Epithelial cell of esophagus (primary cell): ENCODE measurements around the gene RDH5.

Source experiments
- DNase-seq: peaks from one replicate; pipeline ENCODE4 v3.0.0; 2010; ENCODE audit warnings: low read depth
- H3K4me3 ChIP-seq: 2 replicates; pipeline ENCODE4 v1.5.1; 2011; ENCODE audit warnings: mild to moderate bottlenecking, low read length, control low read depth
- CTCF ChIP-seq: IDR thresholded peaks from 2 replicates; pipeline ENCODE4 v1.5.1; 2011; ENCODE audit warnings: low read depth, mild to moderate bottlenecking, low read length, control low read depth, inconsistent platforms; ENCODE audit not compliant: insufficient read depth; ENCODE audit errors: missing control alignments

The RDH5 gene

GRCh38 chr12:55717011-55718007 lies 2.9 kb upstream of the RDH5 start:
- peak; percentile 66 for DNase-seq
- H3K4me3 ChIP-seq = peak overlapping the region; percentile 88
- TF ChIP-seq CTCF = no peak

GRCh38 chr12:55718015-55718414 lies 2.2 kb upstream of the RDH5 start:
- DNase-seq = no peak
- no peak for TF ChIP-seq CTCF
- H3K4me3 ChIP-seq = no peak overlapping the region

GRCh38 chr12:55718624-55719275 lies 1.4 kb upstream of the RDH5 start:
- no peak overlapping the region for H3K4me3 ChIP-seq
- no peak for DNase-seq

GRCh38 chr12:55719371-55719770 lies 822 bp upstream of the RDH5 start:
- TF ChIP-seq CTCF = no peak
- H3K4me3 ChIP-seq = no peak overlapping the region
- no peak for DNase-seq

More at GRCh38 chr12:55718624-55719275, 1.4 kb upstream of the RDH5 start:
- no peak for TF ChIP-seq CTCF

GRCh38 chr12:55720894-55721444 lies 776 bp downstream of the RDH5 start:
- peak; percentile 87 for DNase-seq
- no peak overlapping the region for H3K4me3 ChIP-seq
- TF ChIP-seq CTCF = peak; percentile 58

- DNase-seq = no peak
- TF ChIP-seq CTCF = no peak
- no peak overlapping the region for H3K4me3 ChIP-seq
Measured at GRCh38 chr12:55721601-55722213, 1.5 kb downstream of the RDH5 start.
